Uterus (tissue), 2 donors: ENCODE measurements around the gene GMDS.

ENCODE experiments used
- POLR2A ChIP-seq, 2 donors: fragments of 450-650 bp; IDR thresholded peaks; one replicate each; pipeline ENCODE4 v1.6.1; 2016; ENCODE audit warnings: antibody characterized with exemption in 2 of 2, mild to moderate bottlenecking in 1 of 2, moderate library complexity in 1 of 2
- TF ChIP-seq, protein P1 (sequence below), 4 experiments: fragments of 200-600 bp in 2 of 4; fragments of 450-650 bp in 2 of 4; sonication (generic) in 2 of 4; IDR thresholded peaks; one replicate each; pipeline ENCODE4 v1.5.1; 2016 to 2019; ENCODE audit warnings: antibody characterized with exemption in 4 of 4, mild to moderate bottlenecking in 2 of 4, moderate library complexity in 1 of 4

- TF ChIP-seq, protein P1, sequence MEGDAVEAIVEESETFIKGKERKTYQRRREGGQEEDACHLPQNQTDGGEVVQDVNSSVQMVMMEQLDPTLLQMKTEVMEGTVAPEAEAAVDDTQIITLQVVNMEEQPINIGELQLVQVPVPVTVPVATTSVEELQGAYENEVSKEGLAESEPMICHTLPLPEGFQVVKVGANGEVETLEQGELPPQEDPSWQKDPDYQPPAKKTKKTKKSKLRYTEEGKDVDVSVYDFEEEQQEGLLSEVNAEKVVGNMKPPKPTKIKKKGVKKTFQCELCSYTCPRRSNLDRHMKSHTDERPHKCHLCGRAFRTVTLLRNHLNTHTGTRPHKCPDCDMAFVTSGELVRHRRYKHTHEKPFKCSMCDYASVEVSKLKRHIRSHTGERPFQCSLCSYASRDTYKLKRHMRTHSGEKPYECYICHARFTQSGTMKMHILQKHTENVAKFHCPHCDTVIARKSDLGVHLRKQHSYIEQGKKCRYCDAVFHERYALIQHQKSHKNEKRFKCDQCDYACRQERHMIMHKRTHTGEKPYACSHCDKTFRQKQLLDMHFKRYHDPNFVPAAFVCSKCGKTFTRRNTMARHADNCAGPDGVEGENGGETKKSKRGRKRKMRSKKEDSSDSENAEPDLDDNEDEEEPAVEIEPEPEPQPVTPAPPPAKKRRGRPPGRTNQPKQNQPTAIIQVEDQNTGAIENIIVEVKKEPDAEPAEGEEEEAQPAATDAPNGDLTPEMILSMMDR (IDR thresholded peaks at IDR 0.05), result no peak
- no peak for TF ChIP-seq POLR2A (IDR thresholded peaks at IDR 0.05)
Measured at GRCh38 chr6:1795910-1796309, 449.5 kb downstream of the GMDS start.
